GM18498 (cell line): ENCODE measurements around the gene DCN.

Experiments
- ATAC-seq: cut with Tn5 transposase; IDR thresholded peaks from one replicate; pipeline ENCODE4 v1.9.1; 2021; ENCODE audit warnings: mild to moderate bottlenecking, moderate library complexity; ENCODE audit not compliant: unreplicated experiment

The DCN gene

GRCh38 chr12:91188778-91189177 is 6.2 kb upstream of the DCN start:
- ATAC-seq: no peak

GRCh38 chr12:91186156-91186555 is 3.5 kb upstream of the DCN start:
- no peak for ATAC-seq

GRCh38 chr12:91185421-91185820 is 2.8 kb upstream of the DCN start:
- no peak for ATAC-seq

DNA sequence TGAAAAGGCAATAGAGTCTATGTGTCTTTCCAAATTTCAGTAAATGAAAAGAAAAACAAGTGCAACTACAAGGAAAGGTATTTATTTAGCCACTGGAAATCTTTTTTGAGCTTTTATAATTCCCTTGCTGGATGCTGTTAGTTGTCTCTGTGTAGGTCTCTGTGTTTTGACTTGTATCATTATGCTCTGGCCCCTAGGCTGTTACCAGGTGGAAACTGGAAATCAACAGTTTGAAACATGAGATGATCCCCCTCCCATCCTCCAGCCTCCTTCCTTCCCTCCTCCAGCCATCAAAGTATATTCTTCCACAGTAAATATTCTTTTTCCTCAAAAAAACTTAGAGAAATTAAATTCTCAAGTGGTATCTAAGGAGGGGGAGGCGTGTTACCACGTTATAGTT is 934 bp upstream of the DCN start:
- ATAC-seq: no peak

- no peak for ATAC-seq
Measured at GRCh38 chr12:91180582-91181395, 1.8 kb downstream of the DCN start.

DNA sequence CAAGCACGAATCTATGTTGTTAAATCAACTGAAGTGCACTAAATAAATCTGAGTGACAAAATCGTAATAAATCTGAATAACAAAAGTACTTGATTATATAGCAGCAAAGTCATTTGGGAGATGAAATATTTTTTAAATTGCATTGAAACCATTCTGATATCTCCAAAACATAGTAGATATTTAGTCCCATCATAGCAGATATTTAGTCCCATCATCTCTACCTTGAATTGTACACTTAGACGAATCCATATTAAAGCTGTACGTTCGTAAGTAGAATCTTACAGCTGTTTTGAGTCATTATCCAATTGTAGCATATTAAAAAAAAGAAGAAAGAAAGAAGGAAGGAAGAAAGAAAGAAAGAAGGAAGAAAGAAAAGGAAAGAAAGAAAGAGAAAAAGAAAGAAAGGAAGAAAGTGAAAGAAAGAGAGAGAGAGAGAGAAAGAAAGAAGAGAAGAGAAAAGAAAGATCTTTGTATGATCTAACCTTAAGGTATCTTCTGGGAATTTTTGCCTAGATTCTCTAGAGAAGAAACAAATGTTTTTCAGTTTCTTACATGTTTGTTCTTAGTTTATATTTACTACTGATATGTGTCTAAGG is 2.6 kb downstream of the DCN start:
- ATAC-seq: no peak

DNA sequence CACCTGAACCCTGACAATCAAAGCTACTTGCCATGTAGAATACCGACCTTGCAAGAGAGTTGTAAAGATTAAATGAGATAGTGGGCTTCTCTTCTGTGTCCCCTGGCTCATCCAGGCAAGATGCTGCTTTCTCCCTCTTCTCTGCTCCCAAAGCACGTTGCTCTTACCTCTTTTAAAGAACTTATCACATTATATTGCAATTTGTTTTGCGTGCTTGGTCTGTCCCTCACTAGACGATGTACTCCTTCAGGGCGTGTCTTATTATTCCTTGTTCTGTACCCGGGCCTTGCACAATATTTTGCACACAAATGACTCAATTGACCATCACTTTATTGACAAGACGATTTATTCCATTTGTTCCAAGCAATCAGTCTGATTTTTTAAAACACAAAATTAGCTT is 3.3 kb downstream of the DCN start:
- ATAC-seq: no peak

- no peak for ATAC-seq
Measured at GRCh38 chr12:91178781-91179180, 3.8 kb downstream of the DCN start.

DNA sequence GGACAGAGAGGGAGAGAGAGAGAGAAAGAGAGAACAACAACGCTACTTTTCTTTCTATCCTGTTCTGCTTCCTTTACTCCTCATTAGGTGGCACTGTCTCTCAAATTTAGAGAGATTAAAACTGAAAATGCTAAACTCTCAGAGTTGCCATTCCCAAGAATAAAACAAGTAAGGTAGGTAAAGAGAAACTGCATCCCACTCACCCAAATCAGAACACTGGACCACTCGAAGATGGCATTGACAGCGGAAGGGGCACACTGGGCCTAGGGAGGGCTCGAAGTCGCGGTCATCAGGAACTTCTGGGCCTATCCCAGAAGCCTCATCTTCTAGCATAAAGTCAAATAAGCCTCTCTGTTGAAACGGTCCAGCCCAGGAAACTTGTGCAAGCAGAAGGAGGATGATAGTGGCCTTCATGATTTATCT is 4.5 kb downstream of the DCN start:
- no peak for ATAC-seq

DNA sequence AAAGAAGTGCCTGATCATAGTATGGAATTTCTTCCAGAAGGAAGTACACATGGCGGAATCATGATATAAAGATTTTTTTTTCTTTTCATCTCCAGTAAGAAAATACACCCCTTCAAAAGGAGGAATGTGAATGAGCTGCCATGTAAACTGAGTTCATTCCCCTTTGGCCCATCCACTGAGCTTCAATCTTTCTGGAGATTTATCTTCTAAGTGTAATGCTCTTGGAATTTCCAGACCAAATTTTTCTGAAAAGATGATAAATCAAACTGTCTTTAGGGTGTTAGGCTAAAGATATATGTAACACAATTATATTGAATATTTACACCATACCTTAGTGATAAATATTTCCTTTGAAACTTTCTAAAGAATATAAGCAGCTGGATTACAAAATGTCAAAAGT is 5.2 kb downstream of the DCN start:
- ATAC-seq: no peak

GRCh38 chr12:91176915-91177314 is 5.7 kb downstream of the DCN start:
- no peak for ATAC-seq

- ATAC-seq: no peak
Measured at GRCh38 chr12:91176358-91176757, 6.3 kb downstream of the DCN start.

DNA sequence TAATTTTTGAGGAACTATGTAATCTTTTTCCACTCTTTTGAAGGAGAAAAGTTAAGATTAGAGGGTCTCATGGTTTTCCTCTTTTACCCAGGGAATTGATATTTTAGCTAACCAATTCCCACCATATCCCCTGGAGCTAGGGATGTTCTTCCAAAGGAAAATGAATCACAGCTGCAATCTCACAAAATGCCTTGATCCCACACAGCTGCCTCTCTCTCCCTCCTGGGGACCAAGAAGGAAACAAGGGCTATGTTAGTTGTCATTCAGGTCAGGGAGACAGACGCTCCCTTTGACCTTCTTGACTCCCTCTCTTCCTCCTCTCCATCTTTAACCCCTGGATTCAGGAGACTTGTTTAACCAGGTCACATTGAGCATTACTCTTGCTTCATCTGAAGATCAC is 9.5 kb downstream of the DCN start:
- ATAC-seq: no peak

GRCh38 chr12:91172096-91172495 is 10.5 kb downstream of the DCN start:
- ATAC-seq: no peak

DNA sequence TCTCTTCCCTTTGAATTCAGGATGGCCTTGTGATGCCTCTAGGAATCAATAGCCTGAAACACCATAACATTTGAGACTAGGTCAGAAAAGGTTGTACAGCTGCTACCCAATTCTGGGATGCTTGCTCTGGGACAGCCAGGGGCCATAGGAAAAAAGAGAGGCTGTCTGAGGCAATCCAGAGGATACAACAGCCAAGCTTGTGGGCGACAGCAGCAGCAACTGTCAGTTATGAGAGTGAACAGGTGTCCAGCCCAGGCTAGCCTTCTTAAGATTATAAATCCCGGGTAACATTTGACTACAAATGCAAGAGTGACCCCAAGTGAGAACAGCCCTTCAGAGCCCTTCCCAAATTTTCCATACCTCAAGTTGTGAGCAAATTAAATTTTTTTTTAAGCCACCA is 11.1 kb downstream of the DCN start:
- no peak for ATAC-seq

DNA sequence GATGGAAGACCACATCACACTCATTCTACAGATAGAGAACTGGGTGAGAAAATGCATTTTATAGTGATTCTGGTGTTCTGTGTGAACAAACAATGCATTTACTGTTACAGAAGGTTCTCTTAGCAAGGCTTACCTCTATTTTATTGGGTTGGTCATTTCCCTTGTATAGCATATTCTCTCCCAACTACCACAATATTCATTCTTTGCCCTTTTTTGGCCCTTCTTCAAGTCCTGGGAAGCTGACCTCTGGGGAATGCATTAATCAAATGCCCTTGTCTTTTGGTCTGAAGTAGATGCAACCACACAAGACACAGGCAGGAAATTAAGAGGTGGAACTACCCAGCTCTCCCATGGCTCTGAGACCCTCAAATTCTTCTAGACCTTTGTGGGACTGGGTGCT is 19.5 kb downstream of the DCN start:
- ATAC-seq: no peak

DNA sequence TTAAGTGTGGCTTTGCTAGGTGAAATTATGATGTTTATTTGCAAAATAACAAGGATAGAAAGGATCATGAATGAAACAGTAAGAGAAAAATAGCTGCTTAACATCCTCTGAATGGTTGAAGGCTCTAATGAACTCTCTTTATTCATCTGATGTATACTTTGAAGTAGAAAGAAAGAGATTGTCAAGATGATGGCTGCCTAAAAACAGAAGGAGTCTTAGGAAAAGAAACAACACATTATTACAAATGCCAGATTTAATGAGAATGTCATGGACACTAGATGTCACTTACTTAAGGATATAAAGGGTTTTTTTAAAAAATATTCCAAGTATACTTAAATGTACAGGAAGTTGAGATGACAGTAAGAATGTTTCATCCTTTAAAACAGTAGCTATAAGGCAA is 21.6 kb downstream of the DCN start:
- ATAC-seq: no peak

DNA sequence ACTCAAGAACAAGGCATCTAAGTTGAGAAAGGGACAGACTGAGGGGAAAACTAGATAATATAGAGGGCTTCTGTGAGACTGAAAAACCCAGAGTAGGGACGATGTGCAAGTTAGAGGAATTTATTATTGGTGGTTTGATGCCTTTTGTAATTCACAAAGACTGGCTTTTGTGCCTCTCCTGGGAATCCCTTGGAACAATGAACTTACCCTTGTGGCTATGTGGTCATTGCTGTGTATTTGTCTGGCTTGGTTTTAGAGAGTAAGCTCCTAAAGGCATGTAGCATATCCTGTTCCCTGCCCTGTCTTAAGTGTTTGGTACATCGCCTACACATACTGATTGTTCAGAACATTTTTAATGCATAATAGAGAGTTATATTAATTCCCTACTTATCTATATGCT is 26.6 kb downstream of the DCN start:
- no peak for ATAC-seq

DNA sequence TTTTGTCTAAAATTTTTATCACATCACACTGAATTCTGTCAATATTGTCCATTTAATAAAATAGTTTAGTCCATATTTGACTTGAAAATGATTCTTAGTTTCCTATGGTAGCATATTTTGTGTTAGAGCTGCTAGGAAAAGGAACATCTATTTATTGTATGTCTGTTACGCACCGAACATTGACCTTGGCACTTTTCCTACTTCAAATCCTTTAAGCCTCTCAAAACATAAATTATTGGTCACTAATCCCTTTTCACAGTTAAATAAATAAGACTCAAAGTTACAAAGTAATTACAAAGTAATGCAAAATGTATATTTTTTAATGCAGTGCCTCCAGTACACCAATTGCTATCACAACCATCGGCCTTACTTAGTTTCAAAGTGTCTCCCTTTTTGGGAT is 28.5 kb downstream of the DCN start:
- ATAC-seq: no peak

DNA sequence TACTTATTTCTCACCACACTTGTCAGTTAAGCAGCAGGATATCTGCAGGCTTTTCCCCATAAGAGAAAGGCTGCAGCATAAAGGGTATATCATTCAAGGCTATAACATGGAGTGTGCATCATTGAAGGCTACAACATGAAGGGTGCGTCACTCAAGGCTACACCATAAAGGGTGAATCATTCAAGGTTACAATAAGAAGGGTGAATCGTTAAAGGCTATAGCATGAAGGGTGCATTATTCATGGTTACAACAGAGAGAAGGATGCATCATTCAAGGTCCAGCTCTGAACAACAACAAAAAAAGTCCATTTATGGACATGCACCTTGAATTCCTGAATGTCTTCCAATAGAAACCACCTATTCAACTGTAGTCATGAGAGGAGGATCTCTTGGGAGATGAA is 38.6 kb downstream of the DCN start:
- ATAC-seq: no peak

DNA sequence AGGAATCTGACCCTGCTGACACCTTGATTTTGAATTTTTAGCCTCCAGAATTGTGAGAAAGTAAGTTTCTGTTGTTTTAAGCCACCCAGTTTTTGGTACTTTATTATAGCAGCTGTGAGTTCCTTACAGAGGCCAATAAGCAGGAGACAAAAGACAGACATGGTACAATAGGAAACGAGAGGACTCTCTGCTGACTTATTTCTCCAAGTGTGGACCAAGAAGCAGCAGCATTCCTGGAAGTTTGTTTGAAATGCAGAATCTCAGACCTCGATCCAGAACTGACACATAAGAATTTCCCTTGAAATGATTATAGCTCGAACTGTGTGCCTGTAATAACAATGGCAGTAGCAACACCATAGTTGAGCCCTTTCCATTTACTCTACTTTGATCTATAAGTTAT is 39.4 kb downstream of the DCN start:
- no peak for ATAC-seq

- no peak for ATAC-seq
Measured at GRCh38 chr12:91142221-91142631, 40.4 kb downstream of the DCN start.
